Activated CD4-positive, alpha-beta T cell treated with anti-CD3 and anti-CD28 coated beads, Interleukin-2, amount 50 U/mL, for 16 hours (primary cell): Measurements from ENCODE around the gene FAM13C.
"Not testable (repeated sequence)": the region's sequence is repeated elsewhere in the genome, so short reads cannot be mapped to it uniquely, and the experiment has no call there.

Experiments
- DNase-seq: peaks from one replicate; pipeline ENCODE4 v3.0.0-alpha.2; 2020

FAM13C gene

GRCh38 chr10:59271160-59271559 is 91.2 kb downstream of the FAM13C start:
- DNase-seq, result no peak

- DNase-seq, result no peak
These were observed 91.9 kb downstream of the FAM13C start for GRCh38 chr10:59270492-59270891.

- no peak for DNase-seq
These were observed 92.7 kb downstream of the FAM13C start for GRCh38 chr10:59269651-59270050.

GRCh38 chr10:59268460-59268859 is 93.9 kb downstream of the FAM13C start:
- DNase-seq, result no peak

- DNase-seq, result no peak
These were observed 96.0 kb downstream of the FAM13C start for GRCh38 chr10:59266321-59266720.

- no peak for DNase-seq
These were observed 97.2 kb downstream of the FAM13C start for GRCh38 chr10:59265141-59265540.

- no peak for DNase-seq
These were observed 103.5 kb downstream of the FAM13C start for GRCh38 chr10:59258890-59259289.

- no peak for DNase-seq
These were observed 105.1 kb downstream of the FAM13C start for GRCh38 chr10:59257224-59257623.

GRCh38 chr10:59255463-59255862 is 106.9 kb downstream of the FAM13C start:
- no peak for DNase-seq

- no peak for DNase-seq
These were observed 109.9 kb downstream of the FAM13C start for GRCh38 chr10:59252491-59252890.

GRCh38 chr10:59245686-59246085 is 116.7 kb downstream of the FAM13C start:
- DNase-seq, result no peak

GRCh38 chr10:59244871-59245270 is 117.5 kb downstream of the FAM13C start:
- DNase-seq, result no peak

- no peak for DNase-seq
These were observed 118.6 kb downstream of the FAM13C start for GRCh38 chr10:59243611-59244195.

- DNase-seq, result no peak
These were observed 119.4 kb downstream of the FAM13C start for GRCh38 chr10:59242991-59243390.

GRCh38 chr10:59242057-59242456 is 120.3 kb downstream of the FAM13C start:
- DNase-seq, result no peak

GRCh38 chr10:59240582-59241183 is 121.7 kb downstream of the FAM13C start:
- peak; percentile 14 for DNase-seq

- DNase-seq, result not testable (repeated sequence)
These were observed 123.2 kb downstream of the FAM13C start for GRCh38 chr10:59239108-59239507.

- DNase-seq, result no peak
These were observed 124.6 kb downstream of the FAM13C start for GRCh38 chr10:59237775-59238174.

- no peak for DNase-seq
These were observed 126.2 kb downstream of the FAM13C start for GRCh38 chr10:59236064-59236697.

GRCh38 chr10:59234816-59235429 is 127.4 kb downstream of the FAM13C start:
- peak; percentile 9 for DNase-seq

GRCh38 chr10:59234194-59234593 is 128.2 kb downstream of the FAM13C start:
- DNase-seq, result no peak

GRCh38 chr10:59229441-59229840 is 132.9 kb downstream of the FAM13C start:
- no peak for DNase-seq

GRCh38 chr10:59227136-59227673 is 135.1 kb downstream of the FAM13C start:
- DNase-seq, result no peak

- DNase-seq, result no peak
These were observed 137.1 kb downstream of the FAM13C start for GRCh38 chr10:59225211-59225610.
